ENCODE measurements around the gene PUM1. TPM values are rescaled to one million over a fixed set of nuclear protein-coding genes. Genes with fewer than 3 reads are reported as not detected.

PUM1 gene
- total and polyA plus RNA-seq, 2 of the 8 experiments (the other 6 are each of a cell fraction or from before 2014, with no cell fraction given) = 122 to 177 TPM

DNA sequence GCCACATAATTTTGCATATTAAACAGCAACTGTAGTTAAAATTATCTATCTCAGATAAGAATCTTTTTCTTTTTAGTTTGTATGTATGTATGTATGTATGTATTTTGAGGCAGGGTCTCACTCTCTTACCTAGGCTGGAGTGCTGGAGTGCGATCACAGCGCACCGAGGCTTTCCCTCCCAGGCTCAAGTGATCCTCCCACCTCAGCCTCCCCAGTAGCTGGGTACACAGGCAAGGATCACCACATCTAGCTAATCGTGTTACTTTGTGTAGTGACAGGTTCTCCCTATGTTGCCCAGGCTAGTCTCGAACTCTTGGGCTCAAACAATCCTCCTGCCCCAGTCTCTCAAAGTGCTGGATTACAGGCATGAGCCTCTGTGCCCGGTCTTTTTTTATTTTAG is 30.5 kb upstream of the PUM1 start (continued):
- TF ChIP-seq, protein P1, sequence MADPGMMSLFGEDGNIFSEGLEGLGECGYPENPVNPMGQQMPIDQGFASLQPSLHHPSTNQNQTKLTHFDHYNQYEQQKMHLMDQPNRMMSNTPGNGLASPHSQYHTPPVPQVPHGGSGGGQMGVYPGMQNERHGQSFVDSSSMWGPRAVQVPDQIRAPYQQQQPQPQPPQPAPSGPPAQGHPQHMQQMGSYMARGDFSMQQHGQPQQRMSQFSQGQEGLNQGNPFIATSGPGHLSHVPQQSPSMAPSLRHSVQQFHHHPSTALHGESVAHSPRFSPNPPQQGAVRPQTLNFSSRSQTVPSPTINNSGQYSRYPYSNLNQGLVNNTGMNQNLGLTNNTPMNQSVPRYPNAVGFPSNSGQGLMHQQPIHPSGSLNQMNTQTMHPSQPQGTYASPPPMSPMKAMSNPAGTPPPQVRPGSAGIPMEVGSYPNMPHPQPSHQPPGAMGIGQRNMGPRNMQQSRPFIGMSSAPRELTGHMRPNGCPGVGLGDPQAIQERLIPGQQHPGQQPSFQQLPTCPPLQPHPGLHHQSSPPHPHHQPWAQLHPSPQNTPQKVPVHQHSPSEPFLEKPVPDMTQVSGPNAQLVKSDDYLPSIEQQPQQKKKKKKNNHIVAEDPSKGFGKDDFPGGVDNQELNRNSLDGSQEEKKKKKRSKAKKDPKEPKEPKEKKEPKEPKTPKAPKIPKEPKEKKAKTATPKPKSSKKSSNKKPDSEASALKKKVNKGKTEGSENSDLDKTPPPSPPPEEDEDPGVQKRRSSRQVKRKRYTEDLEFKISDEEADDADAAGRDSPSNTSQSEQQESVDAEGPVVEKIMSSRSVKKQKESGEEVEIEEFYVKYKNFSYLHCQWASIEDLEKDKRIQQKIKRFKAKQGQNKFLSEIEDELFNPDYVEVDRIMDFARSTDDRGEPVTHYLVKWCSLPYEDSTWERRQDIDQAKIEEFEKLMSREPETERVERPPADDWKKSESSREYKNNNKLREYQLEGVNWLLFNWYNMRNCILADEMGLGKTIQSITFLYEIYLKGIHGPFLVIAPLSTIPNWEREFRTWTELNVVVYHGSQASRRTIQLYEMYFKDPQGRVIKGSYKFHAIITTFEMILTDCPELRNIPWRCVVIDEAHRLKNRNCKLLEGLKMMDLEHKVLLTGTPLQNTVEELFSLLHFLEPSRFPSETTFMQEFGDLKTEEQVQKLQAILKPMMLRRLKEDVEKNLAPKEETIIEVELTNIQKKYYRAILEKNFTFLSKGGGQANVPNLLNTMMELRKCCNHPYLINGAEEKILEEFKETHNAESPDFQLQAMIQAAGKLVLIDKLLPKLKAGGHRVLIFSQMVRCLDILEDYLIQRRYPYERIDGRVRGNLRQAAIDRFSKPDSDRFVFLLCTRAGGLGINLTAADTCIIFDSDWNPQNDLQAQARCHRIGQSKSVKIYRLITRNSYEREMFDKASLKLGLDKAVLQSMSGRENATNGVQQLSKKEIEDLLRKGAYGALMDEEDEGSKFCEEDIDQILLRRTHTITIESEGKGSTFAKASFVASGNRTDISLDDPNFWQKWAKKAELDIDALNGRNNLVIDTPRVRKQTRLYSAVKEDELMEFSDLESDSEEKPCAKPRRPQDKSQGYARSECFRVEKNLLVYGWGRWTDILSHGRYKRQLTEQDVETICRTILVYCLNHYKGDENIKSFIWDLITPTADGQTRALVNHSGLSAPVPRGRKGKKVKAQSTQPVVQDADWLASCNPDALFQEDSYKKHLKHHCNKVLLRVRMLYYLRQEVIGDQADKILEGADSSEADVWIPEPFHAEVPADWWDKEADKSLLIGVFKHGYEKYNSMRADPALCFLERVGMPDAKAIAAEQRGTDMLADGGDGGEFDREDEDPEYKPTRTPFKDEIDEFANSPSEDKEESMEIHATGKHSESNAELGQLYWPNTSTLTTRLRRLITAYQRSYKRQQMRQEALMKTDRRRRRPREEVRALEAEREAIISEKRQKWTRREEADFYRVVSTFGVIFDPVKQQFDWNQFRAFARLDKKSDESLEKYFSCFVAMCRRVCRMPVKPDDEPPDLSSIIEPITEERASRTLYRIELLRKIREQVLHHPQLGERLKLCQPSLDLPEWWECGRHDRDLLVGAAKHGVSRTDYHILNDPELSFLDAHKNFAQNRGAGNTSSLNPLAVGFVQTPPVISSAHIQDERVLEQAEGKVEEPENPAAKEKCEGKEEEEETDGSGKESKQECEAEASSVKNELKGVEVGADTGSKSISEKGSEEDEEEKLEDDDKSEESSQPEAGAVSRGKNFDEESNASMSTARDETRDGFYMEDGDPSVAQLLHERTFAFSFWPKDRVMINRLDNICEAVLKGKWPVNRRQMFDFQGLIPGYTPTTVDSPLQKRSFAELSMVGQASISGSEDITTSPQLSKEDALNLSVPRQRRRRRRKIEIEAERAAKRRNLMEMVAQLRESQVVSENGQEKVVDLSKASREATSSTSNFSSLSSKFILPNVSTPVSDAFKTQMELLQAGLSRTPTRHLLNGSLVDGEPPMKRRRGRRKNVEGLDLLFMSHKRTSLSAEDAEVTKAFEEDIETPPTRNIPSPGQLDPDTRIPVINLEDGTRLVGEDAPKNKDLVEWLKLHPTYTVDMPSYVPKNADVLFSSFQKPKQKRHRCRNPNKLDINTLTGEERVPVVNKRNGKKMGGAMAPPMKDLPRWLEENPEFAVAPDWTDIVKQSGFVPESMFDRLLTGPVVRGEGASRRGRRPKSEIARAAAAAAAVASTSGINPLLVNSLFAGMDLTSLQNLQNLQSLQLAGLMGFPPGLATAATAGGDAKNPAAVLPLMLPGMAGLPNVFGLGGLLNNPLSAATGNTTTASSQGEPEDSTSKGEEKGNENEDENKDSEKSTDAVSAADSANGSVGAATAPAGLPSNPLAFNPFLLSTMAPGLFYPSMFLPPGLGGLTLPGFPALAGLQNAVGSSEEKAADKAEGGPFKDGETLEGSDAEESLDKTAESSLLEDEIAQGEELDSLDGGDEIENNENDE (IDR thresholded peaks at IDR 0.05; ENCODE audit: insufficient replicate concordance, low read length) = no peak
- TF ChIP-seq CEBPB (IDR thresholded peaks at IDR 0.05; ENCODE audit: low read depth, low read length) (no peak), HDAC6 (IDR thresholded peaks at IDR 0.05; ENCODE audit: low read depth, low read length) (no peak), TBP (IDR thresholded peaks at IDR 0.05; ENCODE audit: low read depth, low read length) (no peak), CHD1 (IDR thresholded peaks at IDR 0.05; ENCODE audit: low read depth, low read length) (no peak), SIN3A (conservative IDR thresholded peaks at IDR 0.05 in 1 of 2, IDR thresholded peaks at IDR 0.05 in 1 of 2; ENCODE audit: low read depth in 1 of 2, low read length in 2 of 2) (no peak), EZH2 (IDR thresholded peaks at IDR 0.05; ENCODE audit: low read depth, low read length, severe bottlenecking) (no peak)
- TF ChIP-seq, protein P2, sequence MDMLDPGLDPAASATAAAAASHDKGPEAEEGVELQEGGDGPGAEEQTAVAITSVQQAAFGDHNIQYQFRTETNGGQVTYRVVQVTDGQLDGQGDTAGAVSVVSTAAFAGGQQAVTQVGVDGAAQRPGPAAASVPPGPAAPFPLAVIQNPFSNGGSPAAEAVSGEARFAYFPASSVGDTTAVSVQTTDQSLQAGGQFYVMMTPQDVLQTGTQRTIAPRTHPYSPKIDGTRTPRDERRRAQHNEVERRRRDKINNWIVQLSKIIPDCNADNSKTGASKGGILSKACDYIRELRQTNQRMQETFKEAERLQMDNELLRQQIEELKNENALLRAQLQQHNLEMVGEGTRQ (IDR thresholded peaks at IDR 0.05; ENCODE audit: low read length) = no peak
- TF ChIP-seq, protein P3, sequence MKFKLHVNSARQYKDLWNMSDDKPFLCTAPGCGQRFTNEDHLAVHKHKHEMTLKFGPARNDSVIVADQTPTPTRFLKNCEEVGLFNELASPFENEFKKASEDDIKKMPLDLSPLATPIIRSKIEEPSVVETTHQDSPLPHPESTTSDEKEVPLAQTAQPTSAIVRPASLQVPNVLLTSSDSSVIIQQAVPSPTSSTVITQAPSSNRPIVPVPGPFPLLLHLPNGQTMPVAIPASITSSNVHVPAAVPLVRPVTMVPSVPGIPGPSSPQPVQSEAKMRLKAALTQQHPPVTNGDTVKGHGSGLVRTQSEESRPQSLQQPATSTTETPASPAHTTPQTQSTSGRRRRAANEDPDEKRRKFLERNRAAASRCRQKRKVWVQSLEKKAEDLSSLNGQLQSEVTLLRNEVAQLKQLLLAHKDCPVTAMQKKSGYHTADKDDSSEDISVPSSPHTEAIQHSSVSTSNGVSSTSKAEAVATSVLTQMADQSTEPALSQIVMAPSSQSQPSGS (IDR thresholded peaks at IDR 0.05; ENCODE audit: low read length) = no peak

All from H1 (cell line).